Mesothelial cell of epicardium (in vitro differentiated cells): ENCODE measurements around the gene POLD2. TPM values are rescaled to one million over a fixed set of nuclear protein-coding genes. Genes with fewer than 3 reads are reported as not detected.
A peak's percentile ranks its signal among the peaks of the same experiment; 100 is the strongest.

ENCODE experiments used
- DNase-seq, 2 experiments: peaks; one replicate each; pipeline ENCODE4 v3.0.0; 2021; ENCODE audit warnings: low spot score in 2 of 2; ENCODE audit not compliant: unreplicated experiment in 2 of 2
- H3K27ac Mint-ChIP-seq: 2 replicates; pipeline ENCODE4 v1.8.0; 2021; ENCODE audit warnings: mixed read lengths
- H3K27me3 Mint-ChIP-seq: 2 replicates; pipeline ENCODE4 v1.8.0; 2021; ENCODE audit warnings: low read depth, mixed read lengths
- H3K36me3 Mint-ChIP-seq: 2 replicates; pipeline ENCODE4 v1.8.0; 2021; ENCODE audit warnings: mixed read lengths
- H3K4me1 Mint-ChIP-seq: 2 replicates; pipeline ENCODE4 v1.8.0; 2021; ENCODE audit warnings: mixed read lengths
- H3K4me3 Mint-ChIP-seq: 2 replicates; pipeline ENCODE4 v1.8.0; 2021; ENCODE audit warnings: mild to moderate bottlenecking, moderate library complexity, mixed read lengths
- H3K9me3 Mint-ChIP-seq: 2 replicates; pipeline ENCODE4 v1.8.0; 2021; ENCODE audit warnings: mixed read lengths
- CTCF ChIP-seq: fragments of 200-600 bp; sonication (generic); IDR thresholded peaks from one replicate; pipeline ENCODE4 v1.5.0; 2021; ENCODE audit warnings: antibody characterized with exemption; ENCODE audit not compliant: unreplicated experiment
- total RNA-seq: library from RNA; stranded (reverse); gene quantifications from 3 replicates; pipeline ENCODE4 v1.2.1, GENCODE V29; 2021

The POLD2 gene
- total RNA-seq, 1 donor from 2014 or later = 117 TPM

GRCh38 chr7:44073664-44074348 is 49.5 kb downstream of the POLD2 start:
- Mint-ChIP-seq H3K9me3 (no peaks in the 10 kb centered on the region), H3K27me3 (no peaks in the 10 kb centered on the region), H3K4me3 (no peak overlapping the region), H3K4me1 (peaks cover 5% of the 10 kb centered on the region), H3K27ac (no peak overlapping the region), H3K36me3 (peaks cover 13% of the 10 kb centered on the region)
- no peak for DNase-seq
- no peak for TF ChIP-seq CTCF

DNA sequence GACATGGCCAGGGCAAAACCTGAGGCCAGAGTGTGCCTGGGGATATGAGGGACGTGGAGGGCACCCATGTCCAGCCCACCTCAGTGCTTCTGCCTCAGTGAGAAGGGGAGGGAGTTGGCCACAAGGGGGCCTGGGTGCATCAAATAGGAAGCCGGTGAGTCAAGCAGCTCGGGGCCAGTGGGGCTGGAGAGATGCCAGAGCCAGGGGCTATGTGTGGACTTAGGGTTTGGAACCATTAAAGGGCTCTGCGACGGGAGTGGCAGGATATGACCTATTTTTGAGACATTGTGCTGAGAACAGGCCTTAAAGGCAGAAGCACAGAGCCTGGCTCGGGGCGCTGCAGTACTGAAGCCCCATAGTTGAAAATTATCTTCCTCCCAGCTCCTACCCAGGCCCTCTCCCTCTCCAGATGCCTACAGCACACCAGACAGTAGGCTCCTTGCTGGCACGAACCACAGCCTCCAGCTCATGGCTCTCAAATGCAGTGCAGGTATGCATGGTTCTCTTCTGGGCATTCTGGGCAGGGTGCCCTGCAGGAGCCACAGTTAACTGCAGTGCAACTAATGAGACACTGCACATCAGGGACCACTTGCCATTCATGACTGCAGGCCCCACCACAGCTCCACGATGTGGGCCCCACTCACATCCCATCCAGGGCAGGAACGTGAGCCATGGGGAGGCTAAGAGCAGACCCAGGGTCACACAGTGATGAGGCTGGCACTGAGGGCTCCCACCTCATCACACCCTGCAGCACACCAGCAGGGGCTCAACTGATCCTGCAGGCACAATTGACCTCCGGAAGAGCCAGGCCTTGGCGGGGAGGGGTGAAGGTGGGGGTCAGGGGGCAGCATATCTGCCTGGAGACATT is 50.8 kb downstream of the POLD2 start:
- peak; percentile 53 to 72 for DNase-seq
- Mint-ChIP-seq H3K36me3 (peaks cover 5% of the 10 kb centered on the region), H3K27ac (no peak overlapping the region), H3K4me3 (no peak overlapping the region), H3K4me1 (peaks cover 5% of the 10 kb centered on the region), H3K9me3 (no peaks in the 10 kb centered on the region), H3K27me3 (no peaks in the 10 kb centered on the region)
- TF ChIP-seq CTCF = peak; percentile 54

DNA sequence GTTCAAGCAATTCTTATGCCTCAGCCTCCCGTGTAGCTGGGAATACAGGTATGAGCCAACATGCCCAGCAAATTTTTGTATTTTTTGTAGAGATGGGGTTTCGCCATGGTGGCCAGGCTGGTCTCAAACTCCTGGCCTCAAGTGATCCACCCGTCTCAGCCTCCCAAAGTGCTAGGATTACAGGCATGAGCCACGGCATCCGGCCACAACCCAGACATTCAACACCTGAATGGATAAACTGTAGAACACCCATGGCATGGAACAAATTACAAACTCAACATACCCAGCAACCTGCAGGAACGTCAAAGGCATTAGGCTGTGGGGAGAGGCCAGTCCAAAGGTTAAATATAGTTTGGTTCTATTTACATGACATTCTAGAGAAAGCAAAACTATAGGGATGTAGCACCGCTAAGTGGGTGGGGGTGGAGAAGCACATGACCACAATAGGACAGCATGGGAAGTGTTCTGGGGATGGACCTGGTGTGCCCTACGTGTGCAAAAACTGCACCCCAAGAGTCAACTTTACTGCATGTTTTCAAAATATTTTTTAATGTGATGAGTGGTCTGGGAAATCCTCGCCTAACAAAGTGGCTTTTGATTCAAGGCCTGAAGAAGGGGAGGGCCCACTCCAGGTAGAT is 51.5 kb downstream of the POLD2 start:
- Mint-ChIP-seq H3K36me3 (peaks cover 4% of the 10 kb centered on the region), H3K9me3 (no peaks in the 10 kb centered on the region), H3K27me3 (no peaks in the 10 kb centered on the region), H3K27ac (no peak overlapping the region), H3K4me1 (peaks cover 8% of the 10 kb centered on the region), H3K4me3 (no peak overlapping the region)
- no peak for DNase-seq
- TF ChIP-seq CTCF = no peak

DNA sequence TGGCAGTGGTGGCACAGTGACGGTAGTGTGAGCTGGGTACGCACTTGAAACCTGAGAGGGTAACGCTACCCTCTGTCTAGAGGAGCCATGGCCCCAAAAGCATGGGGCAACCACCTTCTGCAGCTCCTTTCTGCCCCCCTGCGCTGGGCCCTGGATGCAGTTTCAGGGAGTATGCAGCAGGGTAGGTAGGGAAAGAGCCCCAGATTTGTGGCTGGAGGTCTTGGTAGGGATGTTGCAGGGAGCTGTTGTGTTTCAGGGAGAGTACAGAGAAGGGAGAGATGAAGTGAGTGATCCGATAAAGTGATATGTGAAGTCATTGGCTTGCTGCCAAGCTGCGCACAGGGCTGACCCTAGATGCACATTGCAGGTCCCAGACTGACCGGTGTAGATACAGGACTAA is 55.3 kb downstream of the POLD2 start:
- H3K4me1 Mint-ChIP-seq = peaks cover 18% of the 10 kb centered on the region
- H3K9me3 Mint-ChIP-seq = no peaks in the 10 kb centered on the region
- peaks cover 4% of the 10 kb centered on the region for H3K36me3 Mint-ChIP-seq
- DNase-seq = no peak
- no peak overlapping the region for H3K27ac Mint-ChIP-seq
- TF ChIP-seq CTCF = no peak
- H3K4me3 Mint-ChIP-seq = no peak overlapping the region
- peaks cover 9% of the 10 kb centered on the region for H3K27me3 Mint-ChIP-seq

- no peak for TF ChIP-seq CTCF
- DNase-seq = no peak
- Mint-ChIP-seq H3K4me1 (peaks cover 15% of the 10 kb centered on the region), H3K9me3 (no peaks in the 10 kb centered on the region), H3K36me3 (no peaks in the 10 kb centered on the region), H3K4me3 (no peak overlapping the region), H3K27ac (no peak overlapping the region), H3K27me3 (peaks cover 9% of the 10 kb centered on the region)
These were observed 56.0 kb downstream of the POLD2 start for GRCh38 chr7:44067064-44067951.
